ENCODE measurements around the gene NT5DC1. TPM values are rescaled to one million over a fixed set of nuclear protein-coding genes. Genes with fewer than 3 reads are reported as not detected.
"Not testable (repeated sequence)": the region's sequence is repeated elsewhere in the genome, so short reads cannot be mapped to it uniquely, and the experiment has no call there.

NT5DC1 gene
- total and polyA plus RNA-seq, 12 donors, result 13.7 to 90.9 (median 36.3) TPM

DNA sequence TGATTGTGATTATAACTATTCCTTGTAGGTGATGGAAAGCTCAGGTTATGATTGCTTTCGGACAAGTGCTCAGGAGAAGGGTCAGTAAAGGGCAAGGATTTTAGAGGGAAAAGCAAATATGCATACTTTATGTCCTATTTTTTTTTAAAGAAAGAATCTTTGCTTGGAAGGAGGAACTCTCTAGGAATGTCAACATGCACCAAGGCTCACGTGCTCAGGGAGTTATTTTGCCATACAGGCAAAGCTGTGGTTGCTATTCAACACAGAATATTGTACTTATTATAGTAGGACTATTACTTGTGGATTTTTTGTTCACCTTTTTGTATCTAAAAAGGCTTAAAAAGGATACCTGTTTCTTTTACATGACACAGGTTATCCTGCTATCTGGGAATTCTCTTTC is 182.0 kb downstream of the NT5DC1 start:
- DNase-seq, result no peak
- 82 to 88% (median 84%) methylated on average over 2 of the region's 2 CpGs for WGBS, 4 donors
- intact Hi-C loops (cut with DNase I), result no loop called here
- Histone ChIP-seq H3K27ac (no peak overlapping the region), H3K4me1 (replicated peaks in 1 of 2) (peaks cover 9 to 29% of the 10 kb centered on the region in 2 donors), H3K9me3 (replicated peaks in 1 of 3) (no peaks in the 10 kb centered on the region), H3K36me3 (replicated peaks in 1 of 2) (no peaks in the 10 kb centered on the region), H3K27me3 (no peaks in the 10 kb centered on the region), H3K4me3 (no peak overlapping the region)
- TF ChIP-seq POLR2A (IDR thresholded peaks at IDR 0.05), result no peak

DNA sequence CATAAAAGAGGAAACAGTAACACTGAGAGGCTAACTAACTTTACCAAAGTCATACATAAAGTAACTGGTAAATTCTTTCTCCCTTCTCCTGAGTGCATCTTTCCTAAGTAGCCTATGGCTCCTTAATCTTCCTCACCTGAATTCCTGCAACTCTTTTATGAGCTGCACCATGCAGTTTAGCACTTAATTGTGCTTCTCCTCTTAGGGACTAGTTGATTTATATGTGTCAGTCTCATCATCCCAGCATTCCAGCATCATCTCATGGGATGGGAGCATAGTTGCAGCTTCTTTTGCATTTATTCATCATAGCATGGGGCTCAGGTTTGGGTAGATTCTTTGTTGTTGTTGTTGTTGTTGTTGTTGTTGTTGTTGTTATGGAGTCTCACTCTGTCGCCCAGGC is 182.5 kb downstream of the NT5DC1 start:
- no peaks in the 10 kb centered on the region for H3K27me3 ChIP-seq
- no peak overlapping the region for H3K27ac ChIP-seq
- peaks cover 7 to 24% of the 10 kb centered on the region in 2 donors for H3K4me1 ChIP-seq (replicated peaks in 1 of 2)
- 77 to 100% (median 91%) methylated on average over 1 of the region's 1 CpG for WGBS, 4 donors
- H3K4me3 ChIP-seq, result no peak overlapping the region
- no peak for TF ChIP-seq CTCF (IDR thresholded peaks at IDR 0.05)
- TF ChIP-seq POLR2A (IDR thresholded peaks at IDR 0.05), result no peak
- H3K36me3 ChIP-seq (replicated peaks in 1 of 2), result no peaks in the 10 kb centered on the region
- H3K9me3 ChIP-seq (replicated peaks in 1 of 3), result no peaks in the 10 kb centered on the region
- no peak for DNase-seq
- intact Hi-C loops (cut with DNase I), result no loop called here

GRCh38 chr6:116284984-116285383 is 184.3 kb downstream of the NT5DC1 start:
- intact Hi-C loops (cut with DNase I); H3K9me3 ChIP-seq (replicated peaks in 1 of 3); H3K27ac ChIP-seq; H3K4me3 ChIP-seq; H3K36me3 ChIP-seq (replicated peaks in 1 of 2); DNase-seq; H3K27me3 ChIP-seq: not testable (repeated sequence)
- H3K4me1 ChIP-seq (replicated peaks in 1 of 2), result peaks cover 7 to 19% of the 10 kb centered on the region in 2 donors
- 88 to 97% (median 95%) methylated on average over 4 of the region's 4 CpGs for whole genome bisulfite sequencing, 4 donors

DNA sequence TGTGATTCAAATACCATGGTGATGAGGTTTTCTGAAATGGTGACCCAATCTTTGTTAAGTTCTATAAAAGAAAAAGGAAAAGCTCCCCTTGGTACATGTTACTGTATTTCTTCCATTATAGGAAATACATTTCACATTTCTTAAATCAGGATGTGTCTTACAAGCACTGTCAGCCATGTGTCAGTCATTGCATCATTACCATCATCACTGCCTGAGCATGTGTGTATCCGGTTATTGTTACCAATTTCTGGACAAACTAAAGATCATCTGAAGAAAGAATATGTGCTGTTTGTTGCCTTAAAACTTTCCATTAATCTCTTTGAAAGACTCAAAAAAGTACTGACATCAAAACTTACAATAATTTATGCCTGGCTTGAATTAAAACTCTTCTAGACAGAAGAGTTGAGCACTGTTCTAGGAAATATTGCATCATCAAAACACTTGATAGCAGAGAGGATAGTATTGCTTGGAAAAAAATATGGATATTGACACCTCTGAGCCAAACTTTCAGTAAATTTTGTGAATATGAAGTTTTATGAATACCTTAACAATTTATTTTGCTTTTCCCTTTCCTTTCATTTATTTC is 186.2 kb downstream of the NT5DC1 start:
- TF ChIP-seq CTCF (IDR thresholded peaks at IDR 0.05), result no peak
- no peak for TF ChIP-seq POLR2A (IDR thresholded peaks at IDR 0.05)
- intact Hi-C loops (cut with DNase I), result no loop called here
- H3K9me3 ChIP-seq (replicated peaks in 1 of 3), result no peaks in the 10 kb centered on the region

GRCh38 chr6:116287689-116288282 is 187.1 kb downstream of the NT5DC1 start:
- intact Hi-C loops (cut with DNase I), result no loop called here
- 92 to 94% (median 94%) methylated on average over 2 of the region's 2 CpGs for WGBS, 4 donors

More for the DNA sequence above, 186.2 kb downstream of the NT5DC1 start:
- no peak for DNase-seq
- Histone ChIP-seq H3K27me3 (no peaks in the 10 kb centered on the region), H3K36me3 (replicated peaks in 1 of 2) (no peaks in the 10 kb centered on the region), H3K4me3 (no peak overlapping the region), H3K27ac (no peak overlapping the region), H3K4me1 (replicated peaks in 1 of 2) (peaks cover 0 to 12% of the 10 kb centered on the region in 2 donors)
- WGBS, 4 donors, result 80 to 87% (median 83%) methylated on average over 1 of the region's 1 CpG

More at GRCh38 chr6:116287689-116288282, 187.1 kb downstream of the NT5DC1 start:
- Histone ChIP-seq H3K9me3 (replicated peaks in 1 of 3) (no peaks in the 10 kb centered on the region), H3K27me3 (no peaks in the 10 kb centered on the region), H3K27ac (no peak overlapping the region), H3K4me1 (replicated peaks in 1 of 2) (peaks cover under 1 to 5% of the 10 kb centered on the region in 2 donors), H3K36me3 (replicated peaks in 1 of 2) (no peaks in the 10 kb centered on the region), H3K4me3 (no peak overlapping the region)
- no peak for DNase-seq
- TF ChIP-seq CTCF (IDR thresholded peaks at IDR 0.05), result peak; percentile 76 to 92 (median 84)
- TF ChIP-seq POLR2A (IDR thresholded peaks at IDR 0.05), result no peak

Data from adrenal gland (tissue), 12 donors.